GM18507 (cell line): ENCODE data around the gene ECM2.

Experiments
- DNase-seq: peaks from one replicate; pipeline ENCODE4 v3.0.0; 2011; ENCODE audit warnings: low read depth; ENCODE audit not compliant: insufficient read length; ENCODE audit errors: extremely low spot score
- FAIRE-seq: peaks from 2 replicates; lab custom pipeline; 2011; peaks lifted over from hg19 to GRCh38; lab: Jason Lieb, UNC

Gene ECM2

DNA sequence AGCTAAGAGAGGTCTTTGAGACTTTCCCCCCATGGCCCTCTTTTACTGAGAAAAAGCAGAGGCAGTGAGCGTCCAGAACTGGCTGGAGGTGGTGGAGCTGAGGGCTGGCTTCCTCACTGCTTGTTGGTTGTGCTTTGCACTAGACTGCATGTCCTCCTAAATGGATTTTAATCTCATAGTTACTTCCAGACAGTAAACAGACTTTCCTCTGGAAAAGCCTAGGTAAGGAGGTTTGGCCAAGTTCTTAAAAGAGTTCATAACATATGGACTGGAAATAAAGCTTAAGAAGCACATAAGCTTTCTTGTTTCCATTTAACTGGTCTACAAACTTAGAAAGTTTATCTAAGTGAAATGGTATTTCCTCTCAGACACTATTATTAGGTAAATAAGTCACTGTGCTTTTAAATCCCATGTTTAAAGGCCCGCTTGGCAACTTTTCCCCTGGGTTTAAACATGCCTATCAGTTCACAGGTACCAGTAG is 55.5 kb downstream of the ECM2 start:
- FAIRE-seq: no peak
- no peak for DNase-seq

DNA sequence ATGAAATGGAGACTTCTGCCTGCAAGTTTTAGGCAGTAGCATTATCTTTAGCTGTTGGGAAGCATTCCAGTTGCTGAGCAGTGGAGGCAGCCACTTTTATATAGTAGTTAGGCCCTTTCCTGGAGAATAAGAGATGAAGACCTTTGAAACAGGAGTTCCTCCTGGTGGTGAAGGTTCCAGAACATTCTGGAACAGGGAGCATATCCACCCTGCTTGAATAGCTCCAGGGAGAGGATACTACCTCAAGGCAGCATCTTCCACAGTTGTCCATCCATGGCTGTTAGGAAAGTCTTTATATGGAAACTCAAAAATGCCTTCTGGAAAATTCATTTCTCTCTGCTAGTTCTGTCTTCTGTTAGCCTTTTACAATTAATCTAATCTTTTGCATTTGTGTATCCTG is 56.4 kb downstream of the ECM2 start:
- FAIRE-seq (no peak), DNase-seq (no peak)

DNA sequence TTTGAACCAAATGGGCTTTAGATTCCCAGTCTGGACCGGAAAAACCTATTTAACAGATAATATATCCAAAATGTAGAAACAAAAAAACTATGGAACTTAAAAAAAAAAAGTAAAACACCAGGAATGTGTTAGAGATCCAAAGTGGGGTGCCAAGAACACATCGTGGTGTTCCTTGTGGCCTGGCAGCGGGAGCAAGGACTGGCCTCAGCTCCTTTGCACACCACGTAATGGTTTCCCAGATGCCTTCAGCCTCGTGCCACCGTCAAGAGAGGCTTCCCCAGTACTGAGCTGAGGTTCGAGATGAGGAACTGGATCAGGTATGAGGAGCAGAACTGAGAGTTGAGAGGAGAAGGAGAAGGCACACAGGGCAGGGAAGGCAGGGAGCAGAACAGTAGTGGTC is 57.0 kb downstream of the ECM2 start:
- FAIRE-seq: no peak
- no peak for DNase-seq

DNA sequence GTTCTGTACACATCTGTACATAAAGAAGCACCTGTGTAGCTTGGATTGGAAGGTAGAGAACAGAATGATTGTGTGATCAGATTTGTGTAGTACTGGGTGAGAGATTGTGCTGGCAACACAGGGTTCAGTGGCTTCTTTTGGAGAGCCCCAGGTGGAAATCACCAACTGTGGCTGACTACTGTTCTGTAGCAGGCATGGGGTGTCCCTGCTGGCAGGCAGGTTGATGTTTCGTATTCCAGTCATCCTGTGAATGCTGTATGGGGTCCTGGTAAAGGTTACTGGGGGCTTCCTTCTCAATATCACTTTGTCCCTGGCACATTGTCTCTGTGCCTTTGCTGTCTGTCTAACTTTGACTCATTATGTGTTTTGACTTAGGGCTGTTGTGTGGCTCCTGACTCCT is 58.8 kb downstream of the ECM2 start:
- peak; percentile 71 for FAIRE-seq
- DNase-seq: no peak

- DNase-seq (no peak), FAIRE-seq (no peak)
These were observed 61.2 kb downstream of the ECM2 start for GRCh38 chr9:92474587-92474986.

GRCh38 chr9:92468206-92468605 is 67.6 kb downstream of the ECM2 start:
- FAIRE-seq (no peak), DNase-seq (no peak)

GRCh38 chr9:92467511-92467910 is 68.3 kb downstream of the ECM2 start:
- FAIRE-seq: no peak
- no peak for DNase-seq

- FAIRE-seq (no peak), DNase-seq (no peak)
These were observed 68.7 kb downstream of the ECM2 start for GRCh38 chr9:92467041-92467440.

DNA sequence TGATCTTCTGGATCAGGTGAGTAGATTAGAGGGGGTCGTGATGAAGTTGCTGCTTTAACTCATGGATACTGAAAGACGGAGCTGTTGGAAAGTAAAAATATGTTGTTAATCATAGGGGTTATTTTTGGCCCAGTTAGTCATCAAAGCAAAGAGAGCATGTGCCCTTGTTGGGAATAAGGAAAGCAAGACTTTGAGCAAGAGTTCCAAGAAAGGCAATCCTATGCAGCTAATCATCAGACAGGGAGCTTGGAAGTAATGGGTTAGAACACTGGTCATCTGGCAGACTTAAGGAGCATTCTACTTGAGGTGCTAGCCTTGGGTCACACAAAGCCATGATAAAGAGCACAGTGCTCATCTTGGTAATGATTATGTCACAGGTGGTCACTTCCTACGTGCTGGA is 71.8 kb downstream of the ECM2 start:
- FAIRE-seq (no peak), DNase-seq (no peak)

DNA sequence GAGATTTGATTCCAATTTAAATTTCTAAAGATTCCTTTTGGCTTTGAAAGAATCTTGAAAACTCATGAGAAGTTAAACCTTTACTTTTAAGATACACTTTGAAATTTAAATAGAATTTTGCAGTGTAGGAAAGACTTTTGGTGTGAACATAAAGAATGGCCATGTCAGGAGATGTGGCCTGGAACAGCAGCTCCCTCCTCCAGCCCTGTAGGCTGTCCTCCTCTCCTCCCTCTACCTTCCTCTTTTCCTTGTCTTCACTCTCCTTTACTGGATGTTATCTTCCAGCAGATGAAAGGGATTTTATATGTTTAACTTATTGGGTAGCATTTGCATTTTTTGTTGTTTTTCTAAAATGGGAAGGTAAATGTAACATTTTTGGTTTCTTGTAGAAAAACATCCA is 72.4 kb downstream of the ECM2 start:
- FAIRE-seq: no peak

DNA sequence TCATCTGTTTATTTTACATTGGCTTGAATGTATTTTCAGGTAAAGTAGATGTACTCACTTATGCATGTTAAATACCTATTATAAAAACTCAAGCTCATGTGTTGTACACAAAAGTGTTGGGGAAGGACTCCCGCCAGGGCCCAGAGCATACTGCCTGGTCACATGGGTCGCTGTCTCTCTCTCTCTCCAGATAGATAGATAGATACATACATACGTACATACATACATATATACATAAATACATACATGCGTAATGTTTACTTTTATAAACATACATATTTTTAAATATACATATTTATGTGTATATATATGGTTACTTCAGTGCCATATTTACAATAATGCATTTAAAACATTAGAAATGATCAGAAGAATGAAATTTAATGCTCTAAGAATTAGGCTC is 78.2 kb downstream of the ECM2 start:
- DNase-seq: no peak
- no peak for FAIRE-seq

More for the DNA sequence above, 72.4 kb downstream of the ECM2 start:
- no peak for DNase-seq

DNA sequence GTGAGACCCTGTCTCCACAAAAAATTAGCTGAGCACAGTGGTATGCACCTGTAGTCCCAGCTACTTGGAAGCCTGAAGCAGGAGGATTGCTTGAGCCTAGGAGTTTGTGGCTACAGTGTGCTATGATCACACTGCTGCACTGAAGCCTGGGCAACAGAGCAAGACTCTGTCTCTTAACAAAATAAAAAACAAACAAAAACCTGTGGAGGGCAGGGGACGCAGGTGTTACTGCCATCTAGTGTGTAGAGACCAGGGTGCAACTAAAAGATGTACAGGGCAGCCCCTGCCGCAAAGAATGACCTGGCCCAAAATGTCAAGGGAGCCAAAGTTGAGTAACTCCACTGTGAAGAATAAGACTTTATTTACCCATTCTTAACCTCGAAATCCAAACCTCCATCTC is 80.6 kb downstream of the ECM2 start:
- DNase-seq: no peak
- no peak for FAIRE-seq

DNA sequence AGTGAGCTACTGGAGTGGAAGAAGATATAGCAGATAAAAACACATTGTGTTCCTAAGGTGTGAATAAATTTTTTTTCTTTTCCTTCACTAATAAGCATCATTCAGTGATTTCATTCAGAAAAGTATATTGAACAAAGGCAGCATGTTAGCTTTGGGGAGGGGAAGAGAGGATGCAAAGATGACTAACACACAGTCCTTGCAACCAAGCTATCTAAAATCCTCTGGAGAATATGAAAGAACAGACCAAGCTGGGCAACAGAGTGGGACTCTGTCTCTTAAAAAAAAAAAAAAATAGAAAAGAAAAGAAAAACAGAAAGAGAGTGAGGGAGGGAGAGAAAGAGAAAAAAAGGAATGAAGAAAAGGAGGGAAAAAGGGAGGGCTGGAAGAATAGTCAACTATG is 89.3 kb downstream of the ECM2 start:
- DNase-seq: no peak
- FAIRE-seq: no peak
